ENCODE data around the gene DUS4L. TPM values are rescaled to one million over a fixed set of nuclear protein-coding genes. Genes with fewer than 3 reads are reported as not detected.

The DUS4L gene
- total RNA-seq, 1 donor from 2014 or later: 10.0 TPM

- no peaks in the 10 kb centered on the region for H3K27me3 Mint-ChIP-seq (ENCODE audit: unreplicated experiment)
- peak overlapping the region; percentile 84 for H3K4me3 Mint-ChIP-seq (ENCODE audit: unreplicated experiment)
- H3K9me3 Mint-ChIP-seq (ENCODE audit: unreplicated experiment): no peaks in the 10 kb centered on the region
- DNase-seq (ENCODE audit: low spot score): no peak
- peaks cover 45% of the 10 kb centered on the region for H3K36me3 Mint-ChIP-seq (ENCODE audit: low read depth, unreplicated experiment)
- TF ChIP-seq CTCF (IDR thresholded peaks at IDR 0.05; ENCODE audit: unreplicated experiment): no peak
- H3K4me1 Mint-ChIP-seq (ENCODE audit: unreplicated experiment): peaks cover 6% of the 10 kb centered on the region
- H3K27ac Mint-ChIP-seq (ENCODE audit: unreplicated experiment): no peak overlapping the region
Measured at GRCh38 chr7:107544848-107545591, 18.8 kb upstream of the DUS4L start.

- peaks cover 25% of the 10 kb centered on the region for H3K36me3 Mint-ChIP-seq (ENCODE audit: low read depth, unreplicated experiment)
- no peaks in the 10 kb centered on the region for H3K9me3 Mint-ChIP-seq (ENCODE audit: unreplicated experiment)
- no peak overlapping the region for H3K27ac Mint-ChIP-seq (ENCODE audit: unreplicated experiment)
- no peaks in the 10 kb centered on the region for H3K27me3 Mint-ChIP-seq (ENCODE audit: unreplicated experiment)
- no peak for TF ChIP-seq CTCF (IDR thresholded peaks at IDR 0.05; ENCODE audit: unreplicated experiment)
- peaks cover 5% of the 10 kb centered on the region for H3K4me1 Mint-ChIP-seq (ENCODE audit: unreplicated experiment)
- no peak for DNase-seq (ENCODE audit: low spot score)
- H3K4me3 Mint-ChIP-seq (ENCODE audit: unreplicated experiment): no peak overlapping the region
Measured at GRCh38 chr7:107551936-107552335, 11.8 kb upstream of the DUS4L start.

- no peak overlapping the region for H3K27ac Mint-ChIP-seq (ENCODE audit: unreplicated experiment)
- H3K4me3 Mint-ChIP-seq (ENCODE audit: unreplicated experiment): no peak overlapping the region
- no peak for TF ChIP-seq CTCF (IDR thresholded peaks at IDR 0.05; ENCODE audit: unreplicated experiment)
- H3K36me3 Mint-ChIP-seq (ENCODE audit: low read depth, unreplicated experiment): peaks cover 7% of the 10 kb centered on the region
- no peaks in the 10 kb centered on the region for H3K9me3 Mint-ChIP-seq (ENCODE audit: unreplicated experiment)
- H3K27me3 Mint-ChIP-seq (ENCODE audit: unreplicated experiment): no peaks in the 10 kb centered on the region
- DNase-seq (ENCODE audit: low spot score): no peak
- H3K4me1 Mint-ChIP-seq (ENCODE audit: unreplicated experiment): peaks cover 3% of the 10 kb centered on the region
Measured at GRCh38 chr7:107555893-107556292, 7.9 kb upstream of the DUS4L start.

GRCh38 chr7:107559864-107560263, 3.9 kb upstream of the DUS4L start:
- peaks cover 4% of the 10 kb centered on the region for H3K27me3 Mint-ChIP-seq (ENCODE audit: unreplicated experiment)
- H3K4me1 Mint-ChIP-seq (ENCODE audit: unreplicated experiment): peaks cover 31% of the 10 kb centered on the region
- H3K9me3 Mint-ChIP-seq (ENCODE audit: unreplicated experiment): no peaks in the 10 kb centered on the region
- H3K4me3 Mint-ChIP-seq (ENCODE audit: unreplicated experiment): no peak overlapping the region
- H3K36me3 Mint-ChIP-seq (ENCODE audit: low read depth, unreplicated experiment): peaks cover 3% of the 10 kb centered on the region
- no peak for DNase-seq (ENCODE audit: low spot score)
- no peak for TF ChIP-seq CTCF (IDR thresholded peaks at IDR 0.05; ENCODE audit: unreplicated experiment)
- no peak overlapping the region for H3K27ac Mint-ChIP-seq (ENCODE audit: unreplicated experiment)

GRCh38 chr7:107560898-107561516, 2.8 kb upstream of the DUS4L start:
- TF ChIP-seq CTCF (IDR thresholded peaks at IDR 0.05; ENCODE audit: unreplicated experiment): no peak
- Mint-ChIP-seq H3K9me3 (ENCODE audit: unreplicated experiment) (no peaks in the 10 kb centered on the region), H3K27ac (ENCODE audit: unreplicated experiment) (no peak overlapping the region), H3K36me3 (ENCODE audit: low read depth, unreplicated experiment) (peaks cover 3% of the 10 kb centered on the region), H3K4me3 (ENCODE audit: unreplicated experiment) (peak overlapping the region; percentile 56), H3K4me1 (ENCODE audit: unreplicated experiment) (peaks cover 36% of the 10 kb centered on the region), H3K27me3 (ENCODE audit: unreplicated experiment) (peaks cover 4% of the 10 kb centered on the region)
- DNase-seq (ENCODE audit: low spot score): no peak

Data from endothelial cell (in vitro differentiated cells).